Heart left ventricle (tissue), 13 donors: ENCODE data around the gene TLR3.

Source experiments
- POLR2A ChIP-seq, 2 donors: fragments of 450-650 bp; IDR thresholded peaks; one replicate each; pipeline ENCODE4 v1.6.1; 2017; ENCODE audit warnings: antibody characterized with exemption in 2 of 2, mild to moderate bottlenecking in 2 of 2, moderate library complexity in 2 of 2
- TF ChIP-seq, protein P1 (sequence below), 12 donors: fragments of 200-600 bp; sonication (generic) in 4 of 12; IDR thresholded peaks; one replicate each; pipeline versions ENCODE4 v1.5.0 to v1.8.0; 2018 to 2022; ENCODE audit warnings: antibody characterized with exemption in 12 of 12, mild to moderate bottlenecking in 5 of 12
- donor health status: ischemic (EF 13 %, LVEDD 7.1; RV severe dilation, severe dysfunction).
- donor health status: DM: no; HTN: yes; CAD: no.
- donor health status: DM: no; HTN: no; CAD: no.
- donor health status: ischemic (EF 25% LVEDD 6.9; RV normal size, moderate dysfunction).
- donor health status: ischemic (EF 25% LVEDD 5.7; RV mildly dilated, moderate dysfunction).
- donor health status: ischemic (EF 35%, LVEDD 5.7; RV mildly dilated, moderate dysfunction).
- donor health status: nonischemic (EF 11% LVEDD 7.7; RV severe dilation, severe dysfunction).
- donor health status: DM: yes; HTN: yes; CAD: no.
- donor health status: PGD.
- donor health status: ischemic (EF 29% LVEDD 5.4; RV normal size, mild dysfunction).
- donor health status: nonischemic (EF 23%, LVEDD 6.1; RV moderate dilation, normal function).

DNA sequence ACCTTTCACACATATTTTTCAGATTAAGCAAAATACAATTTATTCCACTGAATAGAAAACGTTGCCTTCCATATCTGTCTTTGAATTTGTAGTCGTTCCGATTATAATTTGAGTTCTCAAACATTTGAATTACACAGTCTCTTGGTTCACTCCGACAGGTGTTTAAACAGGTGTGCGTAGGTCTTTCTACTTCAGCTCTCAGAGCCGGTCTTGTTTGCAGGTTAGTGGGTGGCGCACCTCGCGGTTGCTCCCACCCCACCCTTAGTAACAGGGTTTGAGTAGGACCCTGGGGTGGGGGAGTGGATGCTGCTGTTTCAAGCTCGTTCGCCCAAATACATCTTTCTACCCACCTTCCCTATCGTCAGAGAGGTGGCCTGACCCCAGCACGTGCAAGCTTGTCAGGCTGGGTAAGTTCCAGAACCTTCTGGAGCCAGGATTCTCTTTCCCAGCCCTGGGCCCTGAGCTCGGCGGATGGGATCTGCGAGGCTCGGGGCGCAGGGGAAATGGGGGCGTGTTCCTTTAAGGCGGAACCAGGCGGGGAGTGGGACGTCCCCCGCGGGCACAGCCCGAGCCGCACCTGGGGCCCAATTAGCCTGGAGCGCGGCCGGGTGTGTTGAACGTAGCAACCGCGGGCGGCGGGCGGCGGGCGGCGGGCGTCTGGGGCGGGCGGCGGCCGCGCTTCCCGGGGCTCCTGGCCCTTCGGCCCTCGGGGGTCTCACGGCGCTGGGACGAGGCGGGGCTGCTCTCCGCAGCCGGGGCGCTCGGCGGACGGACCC lies 35.3 kb downstream of the TLR3 start, which contains the start of gene FAM149A:
- no peak for TF ChIP-seq POLR2A (IDR thresholded peaks at IDR 0.05)
- TF ChIP-seq, protein P1, sequence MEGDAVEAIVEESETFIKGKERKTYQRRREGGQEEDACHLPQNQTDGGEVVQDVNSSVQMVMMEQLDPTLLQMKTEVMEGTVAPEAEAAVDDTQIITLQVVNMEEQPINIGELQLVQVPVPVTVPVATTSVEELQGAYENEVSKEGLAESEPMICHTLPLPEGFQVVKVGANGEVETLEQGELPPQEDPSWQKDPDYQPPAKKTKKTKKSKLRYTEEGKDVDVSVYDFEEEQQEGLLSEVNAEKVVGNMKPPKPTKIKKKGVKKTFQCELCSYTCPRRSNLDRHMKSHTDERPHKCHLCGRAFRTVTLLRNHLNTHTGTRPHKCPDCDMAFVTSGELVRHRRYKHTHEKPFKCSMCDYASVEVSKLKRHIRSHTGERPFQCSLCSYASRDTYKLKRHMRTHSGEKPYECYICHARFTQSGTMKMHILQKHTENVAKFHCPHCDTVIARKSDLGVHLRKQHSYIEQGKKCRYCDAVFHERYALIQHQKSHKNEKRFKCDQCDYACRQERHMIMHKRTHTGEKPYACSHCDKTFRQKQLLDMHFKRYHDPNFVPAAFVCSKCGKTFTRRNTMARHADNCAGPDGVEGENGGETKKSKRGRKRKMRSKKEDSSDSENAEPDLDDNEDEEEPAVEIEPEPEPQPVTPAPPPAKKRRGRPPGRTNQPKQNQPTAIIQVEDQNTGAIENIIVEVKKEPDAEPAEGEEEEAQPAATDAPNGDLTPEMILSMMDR (IDR thresholded peaks at IDR 0.05) = no peak
